GM20000 (cell line): ENCODE results near the gene SEMA4D.

Experiments
- DNase-seq: peaks from one replicate; pipeline ENCODE4 v3.0.0; 2012; ENCODE audit warnings: low spot score
- TF ChIP-seq, protein P1 (sequence below): IDR thresholded peaks from 2 replicates; pipeline ENCODE4 v1.5.1; 2012; ENCODE audit warnings: mild to moderate bottlenecking, control low read depth; ENCODE audit errors: extremely low read depth, missing control alignments

The SEMA4D gene

DNA sequence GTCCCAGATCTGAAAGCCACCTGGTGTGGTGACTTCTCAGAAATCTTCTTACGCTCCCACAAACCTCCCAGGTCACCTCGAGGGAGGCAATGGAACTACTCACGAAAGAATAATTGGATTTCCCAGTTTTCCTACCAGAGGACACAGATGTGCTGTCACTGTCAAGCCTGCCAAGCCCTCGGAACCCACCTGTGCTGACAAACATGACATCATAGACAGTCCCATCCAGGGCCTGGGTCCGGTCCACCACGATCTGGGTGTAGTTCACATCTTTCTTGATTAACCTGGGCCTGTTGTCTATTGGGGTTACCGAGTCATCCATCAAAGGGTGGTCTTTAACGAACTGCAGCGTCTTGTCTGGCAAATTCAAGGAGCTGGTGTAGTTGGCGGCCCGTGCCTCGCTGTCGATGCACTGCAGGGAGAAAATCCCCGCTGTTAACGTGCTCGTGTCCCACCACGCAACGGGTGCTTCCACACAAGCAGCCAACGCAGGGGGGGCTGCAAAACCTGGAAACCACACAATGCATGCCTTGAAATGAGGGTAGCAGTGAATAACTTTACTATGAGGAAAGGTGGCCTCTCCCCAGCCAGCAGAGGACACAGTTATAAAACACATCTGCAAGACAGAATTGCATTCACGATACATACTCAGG lies 110.6 kb downstream of the SEMA4D start:
- TF ChIP-seq, protein P1, sequence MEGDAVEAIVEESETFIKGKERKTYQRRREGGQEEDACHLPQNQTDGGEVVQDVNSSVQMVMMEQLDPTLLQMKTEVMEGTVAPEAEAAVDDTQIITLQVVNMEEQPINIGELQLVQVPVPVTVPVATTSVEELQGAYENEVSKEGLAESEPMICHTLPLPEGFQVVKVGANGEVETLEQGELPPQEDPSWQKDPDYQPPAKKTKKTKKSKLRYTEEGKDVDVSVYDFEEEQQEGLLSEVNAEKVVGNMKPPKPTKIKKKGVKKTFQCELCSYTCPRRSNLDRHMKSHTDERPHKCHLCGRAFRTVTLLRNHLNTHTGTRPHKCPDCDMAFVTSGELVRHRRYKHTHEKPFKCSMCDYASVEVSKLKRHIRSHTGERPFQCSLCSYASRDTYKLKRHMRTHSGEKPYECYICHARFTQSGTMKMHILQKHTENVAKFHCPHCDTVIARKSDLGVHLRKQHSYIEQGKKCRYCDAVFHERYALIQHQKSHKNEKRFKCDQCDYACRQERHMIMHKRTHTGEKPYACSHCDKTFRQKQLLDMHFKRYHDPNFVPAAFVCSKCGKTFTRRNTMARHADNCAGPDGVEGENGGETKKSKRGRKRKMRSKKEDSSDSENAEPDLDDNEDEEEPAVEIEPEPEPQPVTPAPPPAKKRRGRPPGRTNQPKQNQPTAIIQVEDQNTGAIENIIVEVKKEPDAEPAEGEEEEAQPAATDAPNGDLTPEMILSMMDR: no peak
- DNase-seq: no peak

DNA sequence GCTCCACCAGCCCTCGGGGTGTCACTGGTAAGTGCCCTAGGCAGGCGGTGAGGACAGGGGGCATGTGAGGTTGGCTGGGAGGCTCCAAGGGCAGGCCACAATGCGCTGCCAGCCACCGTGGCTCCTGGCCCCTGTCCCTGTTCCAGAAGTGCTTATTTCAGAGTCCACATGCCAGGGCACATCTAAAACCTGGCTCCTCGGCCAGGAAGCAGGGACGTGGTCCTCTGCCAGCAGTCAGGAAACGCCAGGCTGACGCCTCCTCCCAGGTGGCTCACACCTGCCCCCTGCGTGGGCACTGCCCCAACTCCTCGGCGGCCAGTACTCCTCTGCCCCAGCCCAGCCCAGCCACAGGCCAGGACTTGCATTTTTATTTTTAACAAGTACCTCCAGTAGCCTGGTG lies 111.1 kb downstream of the SEMA4D start:
- DNase-seq: no peak
- TF ChIP-seq, protein P1: no peak

DNA sequence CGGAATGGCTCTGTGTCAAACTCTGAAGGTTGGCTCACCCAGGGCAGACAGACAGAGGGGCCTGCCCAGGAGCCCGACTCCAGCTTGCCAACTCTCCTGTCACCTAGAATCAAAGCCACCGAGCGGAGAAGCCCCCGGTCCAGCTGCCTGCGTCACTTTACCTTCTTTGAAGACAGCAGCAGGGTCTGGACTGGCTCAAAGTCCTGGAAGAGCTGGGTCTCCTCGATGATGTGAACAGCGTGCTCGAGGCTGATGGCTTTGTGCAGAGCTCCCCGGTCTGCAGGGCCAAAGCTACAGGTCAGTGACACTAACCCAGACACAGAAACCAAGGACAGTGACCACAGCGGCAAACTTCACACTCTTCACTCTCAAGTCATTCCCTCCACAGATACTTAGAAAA lies 111.7 kb downstream of the SEMA4D start:
- no peak for DNase-seq
- TF ChIP-seq, protein P1: no peak

DNA sequence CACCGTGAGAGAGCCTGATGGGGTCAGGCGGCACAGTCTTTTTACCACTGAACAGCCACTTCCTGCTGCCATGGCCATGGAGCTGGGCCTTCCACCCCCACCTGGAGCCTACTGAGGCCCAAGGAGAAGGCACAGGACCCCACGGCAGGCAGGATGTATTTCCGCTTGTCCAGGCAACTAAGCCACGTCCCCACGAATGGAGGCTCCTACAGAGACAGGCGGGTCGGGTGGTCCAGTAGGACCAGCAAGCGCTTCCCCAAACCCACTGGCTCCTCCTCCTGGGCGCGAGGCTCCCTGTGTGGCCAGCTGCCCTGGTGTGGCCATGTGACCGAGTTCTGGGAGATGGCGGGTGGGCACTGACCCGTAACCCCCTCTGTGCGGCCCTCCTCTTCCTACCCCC lies 113.1 kb downstream of the SEMA4D start:
- DNase-seq: no peak

DNA sequence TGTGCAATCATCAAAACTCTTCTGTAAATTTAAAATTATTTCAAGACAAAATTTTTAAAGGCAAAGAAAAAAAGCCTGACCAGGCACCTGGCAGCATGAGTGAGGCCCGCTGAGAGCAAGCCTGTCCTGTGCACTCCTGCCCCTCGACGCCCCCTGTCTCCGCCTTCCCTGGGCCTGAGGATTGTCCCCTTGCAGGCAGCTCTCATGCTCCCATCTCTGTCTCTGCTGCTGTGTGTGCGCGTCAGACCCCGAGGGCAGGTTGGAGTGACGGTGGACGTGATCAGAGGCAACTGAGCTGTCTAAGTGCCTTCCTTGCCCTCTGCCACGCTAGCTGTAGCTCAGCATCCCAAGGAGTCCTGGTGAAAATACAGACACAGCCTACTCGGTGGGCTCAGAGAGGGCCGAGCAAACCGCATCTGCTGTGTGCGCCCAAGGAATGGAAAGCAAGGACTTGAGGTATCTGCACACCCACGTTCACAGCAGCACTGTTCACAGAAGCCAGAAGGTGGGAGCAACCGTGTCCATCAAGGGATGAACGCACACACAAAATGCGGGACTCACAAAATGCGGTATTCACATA lies 114.1 kb downstream of the SEMA4D start:
- TF ChIP-seq, protein P1: no peak
- DNase-seq: no peak

More for the DNA sequence above, 113.1 kb downstream of the SEMA4D start:
- TF ChIP-seq, protein P1: no peak

DNA sequence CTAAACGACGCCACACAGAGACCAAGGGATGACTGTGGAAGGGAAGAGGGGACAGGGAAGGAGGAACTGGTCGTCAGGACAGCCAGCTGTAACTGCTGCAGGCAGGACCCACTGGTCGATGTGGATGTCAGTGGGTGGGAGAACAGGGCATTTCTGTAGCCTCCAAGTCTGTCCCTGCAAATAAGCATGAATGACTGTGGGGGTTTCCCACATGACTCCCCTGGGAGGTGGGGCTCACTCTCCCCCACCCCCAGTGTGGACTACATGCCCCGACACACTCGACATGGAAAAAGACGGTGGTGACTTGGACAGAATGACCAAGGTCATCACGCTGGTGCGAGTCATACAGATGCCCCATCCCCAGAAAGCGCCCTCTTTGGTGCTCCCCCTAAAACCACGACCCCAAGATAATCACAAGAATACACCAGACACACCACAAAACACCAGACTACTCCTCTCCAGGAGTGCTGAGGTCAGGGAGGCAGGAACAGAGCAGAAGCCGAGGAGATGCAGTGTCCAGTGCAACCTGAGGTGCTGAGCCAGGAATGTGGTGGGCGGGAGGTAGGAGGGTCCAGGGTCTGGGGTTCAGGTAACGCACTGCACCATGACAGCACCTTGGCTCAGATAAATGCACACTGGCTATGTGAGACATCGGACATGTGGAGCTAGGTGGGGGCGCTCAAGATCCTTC lies 114.7 kb downstream of the SEMA4D start:
- DNase-seq: no peak
- TF ChIP-seq, protein P1: no peak
